Measurements from ENCODE around the gene HNRNPA2B1.
"Not testable (repeated sequence)": the region's sequence is repeated elsewhere in the genome, so short reads cannot be mapped to it uniquely, and the experiment has no call there.

Gene HNRNPA2B1

DNA sequence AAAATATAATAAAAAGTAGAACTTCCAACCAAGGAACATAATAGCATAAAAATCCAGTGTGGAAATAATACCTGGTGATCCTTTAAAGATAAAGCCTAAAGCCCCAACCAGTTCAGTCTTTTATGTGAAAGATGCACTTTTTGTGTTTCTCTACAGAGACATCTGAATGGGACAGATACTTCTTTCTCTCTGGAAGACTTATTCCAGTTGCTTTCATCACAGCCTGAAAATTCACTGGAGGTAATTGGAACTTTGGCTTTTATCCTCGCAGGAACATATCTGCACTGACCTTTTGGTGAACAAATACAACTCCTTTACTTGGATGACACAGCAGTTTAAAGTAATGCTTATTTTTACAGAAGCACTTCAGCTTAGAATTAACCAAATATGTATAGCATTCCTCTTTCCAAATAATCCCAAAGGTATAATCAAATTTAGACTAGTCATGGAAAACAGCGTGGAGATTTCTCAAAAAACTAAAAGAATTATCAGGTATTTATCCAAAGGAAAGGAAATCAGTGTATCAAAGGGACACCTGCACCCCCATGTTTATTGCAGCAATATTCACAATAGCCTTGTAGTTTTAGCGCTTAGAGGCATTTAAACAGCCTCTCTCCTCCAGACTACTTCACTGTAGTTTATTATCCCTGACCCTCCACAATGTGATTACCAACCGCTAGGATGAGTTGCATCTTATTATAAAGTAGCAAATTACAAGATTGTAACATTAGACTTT, 16.8 kb downstream of the HNRNPA2B1 start:
- no peak for DNase-seq

DNA sequence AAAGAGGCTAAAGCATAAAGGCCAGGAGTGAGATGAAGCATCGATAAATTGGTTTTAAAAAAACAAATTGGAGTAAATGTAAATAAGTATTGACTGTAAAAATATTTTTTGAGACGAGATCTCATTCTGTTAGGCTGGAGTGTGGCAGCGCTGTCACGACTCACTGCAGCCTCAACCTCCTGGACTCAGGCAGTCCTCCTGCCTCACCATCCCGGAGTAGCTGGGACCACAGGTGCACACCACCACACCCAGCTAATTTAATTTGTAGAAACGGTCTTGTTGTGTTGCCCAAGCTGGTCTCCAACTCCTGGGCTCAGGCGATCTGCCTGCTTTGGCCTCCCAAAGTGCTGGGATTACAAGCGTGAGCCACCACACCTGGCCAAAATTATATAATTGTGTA, 17.8 kb downstream of the HNRNPA2B1 start:
- no peak for DNase-seq

DNA sequence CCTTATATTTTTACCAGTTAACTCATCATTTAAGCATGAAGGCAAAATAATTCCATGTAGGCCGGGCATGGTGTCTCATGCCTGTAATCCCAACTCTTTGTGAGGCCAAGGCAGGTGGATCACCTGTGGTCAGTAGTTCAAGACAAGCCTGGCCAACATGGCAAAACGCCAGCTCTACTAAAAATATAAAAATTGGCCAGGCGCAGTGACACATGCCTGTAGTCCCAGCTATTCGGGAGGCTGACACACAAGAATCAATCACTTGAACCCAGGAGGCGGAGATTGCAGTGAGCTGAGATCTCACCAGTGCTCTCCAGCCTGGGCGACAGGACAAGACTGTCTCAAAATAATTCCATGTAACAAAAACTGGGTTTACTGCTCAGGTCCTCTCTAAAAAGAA, 18.3 kb downstream of the HNRNPA2B1 start:
- DNase-seq, result no peak

DNA sequence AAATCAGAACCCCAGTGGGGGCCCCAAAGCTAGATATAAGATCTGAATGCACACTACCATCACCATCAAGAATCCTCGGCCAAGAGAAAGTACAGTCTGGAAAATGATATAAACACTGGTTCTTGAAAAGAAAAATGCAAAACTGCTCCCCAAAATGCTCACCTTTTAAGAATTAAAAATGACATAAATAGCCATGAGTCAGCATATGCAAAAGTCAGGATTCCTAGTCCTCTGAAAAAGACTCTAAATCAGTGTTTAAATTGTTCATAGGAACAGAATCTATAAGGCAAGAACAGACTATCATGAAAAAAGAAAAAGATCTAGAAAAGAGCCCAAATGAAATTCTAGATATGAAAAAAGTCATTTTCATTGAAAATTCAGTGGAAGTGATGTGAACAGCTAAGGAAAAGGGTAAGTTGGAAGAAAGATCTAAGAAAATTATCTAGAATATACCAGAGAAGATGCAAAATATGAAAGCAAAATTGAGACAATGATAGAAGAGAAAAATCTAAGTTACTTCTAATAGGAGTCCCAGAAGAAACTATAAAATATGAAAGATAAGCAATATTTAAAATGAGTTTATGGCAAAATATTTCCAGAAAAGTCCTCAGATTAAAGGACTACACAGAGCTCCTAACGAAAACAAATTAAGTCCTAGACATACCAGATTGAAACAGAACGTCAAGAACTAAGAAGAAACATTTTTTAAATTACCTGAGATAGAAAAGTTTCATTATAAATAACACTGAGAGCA, 18.9 kb downstream of the HNRNPA2B1 start:
- DNase-seq, result no peak

DNA sequence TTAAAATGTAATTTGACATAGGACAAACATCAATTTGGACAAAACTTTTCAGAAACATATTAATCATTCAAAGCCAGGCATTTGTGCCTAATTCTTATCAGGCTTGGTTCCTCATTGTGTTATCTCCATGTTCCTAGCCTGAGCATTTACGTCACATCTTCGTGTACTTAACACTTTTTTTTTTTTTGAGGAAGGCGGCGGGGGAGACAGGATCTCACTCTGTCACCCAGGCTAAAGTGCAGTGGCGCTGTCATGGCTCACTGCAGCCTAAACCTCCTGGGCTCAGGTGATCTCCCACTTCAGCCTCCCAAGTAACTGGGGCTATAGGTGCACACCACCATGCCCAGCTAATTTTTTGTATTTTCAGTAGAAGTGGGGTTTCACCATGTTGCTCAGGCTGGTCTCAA, 19.8 kb downstream of the HNRNPA2B1 start:
- DNase-seq, result no peak

DNA sequence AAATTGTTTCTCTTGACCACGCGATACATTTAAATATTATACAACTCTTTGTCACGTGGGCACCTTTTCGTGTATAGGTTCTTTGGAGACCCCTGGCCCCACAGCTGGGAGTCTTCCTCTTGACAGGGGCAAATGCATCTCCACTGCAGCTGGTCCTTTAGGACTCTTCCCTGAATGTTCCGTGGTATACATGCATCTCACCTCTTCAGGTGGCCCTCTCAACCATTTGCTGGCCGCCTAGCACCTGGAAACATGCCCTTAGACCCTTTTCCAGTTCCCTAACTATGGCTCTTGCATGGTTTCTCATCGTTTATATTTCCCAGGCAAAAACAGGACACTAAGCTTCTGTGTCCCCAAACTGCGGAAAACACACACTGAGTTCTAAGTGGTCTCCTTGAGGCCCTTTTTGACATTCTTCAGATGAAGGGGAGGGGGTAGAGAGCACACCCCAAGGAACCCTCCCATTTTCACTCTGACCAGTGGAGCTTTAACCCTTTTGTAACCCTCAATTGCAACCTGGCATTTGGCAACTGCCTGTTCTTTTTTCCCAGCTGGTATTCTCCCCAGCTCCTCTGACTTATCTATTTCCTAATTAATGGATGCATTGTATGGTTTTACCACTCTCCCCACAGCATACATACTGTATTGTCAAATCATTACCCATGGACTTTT, 20.6 kb downstream of the HNRNPA2B1 start:
- no peak for DNase-seq

DNA sequence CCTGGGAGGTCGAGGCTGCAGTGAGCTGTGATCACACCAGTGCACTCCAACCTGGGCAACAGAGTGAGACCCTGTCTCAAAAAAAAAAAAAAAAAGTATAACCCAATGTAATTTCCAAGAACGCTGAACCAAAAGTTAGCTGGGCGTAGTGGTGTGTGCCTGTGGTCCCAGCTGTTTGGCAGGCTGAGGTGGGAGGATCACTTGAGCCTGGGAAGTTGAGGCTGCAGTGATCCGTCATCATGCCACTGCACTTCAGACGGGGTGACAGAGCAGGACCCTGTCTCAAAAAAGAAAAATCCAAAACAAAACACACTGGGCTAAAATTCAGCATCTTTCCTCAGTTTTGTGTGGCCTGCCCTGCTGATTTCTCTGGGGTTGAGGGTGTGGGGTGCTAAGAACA, 21.1 kb downstream of the HNRNPA2B1 start:
- DNase-seq, result no peak

DNA sequence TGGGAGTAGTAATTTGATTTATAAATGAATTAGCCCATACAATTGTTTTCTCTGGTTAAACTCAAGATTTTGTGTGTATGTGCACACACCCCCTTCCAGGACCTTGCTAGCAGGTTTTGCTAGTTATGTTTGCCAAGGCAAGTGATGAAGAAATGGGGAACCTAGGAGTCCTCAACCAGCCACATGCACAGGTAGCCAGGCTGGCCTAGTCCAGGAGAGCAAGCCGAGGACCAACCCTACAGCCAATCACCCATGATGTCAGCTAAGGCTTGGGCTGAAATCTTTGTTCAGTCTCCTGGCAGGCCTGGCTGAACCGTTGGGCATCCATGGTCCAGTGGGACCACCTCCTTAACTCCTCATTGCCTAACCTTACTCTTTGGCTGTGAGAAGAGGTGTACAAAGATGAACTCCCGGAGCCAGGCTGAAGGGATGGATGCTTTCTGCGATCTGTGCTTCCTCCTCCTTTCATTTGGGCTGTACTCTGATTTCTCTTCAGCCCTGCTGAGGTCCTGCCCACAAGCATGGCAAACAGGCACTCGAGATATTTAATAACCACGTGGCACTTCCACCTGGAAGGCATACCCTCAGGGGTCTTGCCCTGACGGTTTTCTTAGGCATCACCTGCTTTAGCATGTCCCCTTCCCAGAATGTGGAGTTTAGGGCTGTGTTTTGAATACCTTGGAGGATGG, 22.1 kb downstream of the HNRNPA2B1 start:
- DNase-seq, result no peak

DNA sequence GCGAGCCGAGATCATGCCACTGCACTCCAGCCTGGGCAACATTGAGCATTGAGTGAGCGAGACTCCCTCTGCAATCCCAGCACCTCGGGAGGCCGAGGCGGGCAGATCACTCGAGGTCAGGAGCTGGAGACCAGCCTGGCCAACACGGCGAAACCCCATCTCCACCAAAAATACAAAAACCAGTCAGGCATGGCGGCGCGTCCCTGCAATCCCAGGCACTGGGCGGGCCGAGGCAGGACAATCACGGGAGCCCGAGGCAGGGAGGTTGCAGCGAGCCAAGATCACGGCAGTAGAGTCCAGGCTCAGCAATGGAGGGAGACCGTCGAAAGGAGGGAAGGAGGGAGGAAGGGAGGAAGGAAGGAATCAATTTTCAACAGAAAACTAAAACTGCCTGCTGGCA, 23.3 kb downstream of the HNRNPA2B1 start:
- DNase-seq, result not testable (repeated sequence)

DNA sequence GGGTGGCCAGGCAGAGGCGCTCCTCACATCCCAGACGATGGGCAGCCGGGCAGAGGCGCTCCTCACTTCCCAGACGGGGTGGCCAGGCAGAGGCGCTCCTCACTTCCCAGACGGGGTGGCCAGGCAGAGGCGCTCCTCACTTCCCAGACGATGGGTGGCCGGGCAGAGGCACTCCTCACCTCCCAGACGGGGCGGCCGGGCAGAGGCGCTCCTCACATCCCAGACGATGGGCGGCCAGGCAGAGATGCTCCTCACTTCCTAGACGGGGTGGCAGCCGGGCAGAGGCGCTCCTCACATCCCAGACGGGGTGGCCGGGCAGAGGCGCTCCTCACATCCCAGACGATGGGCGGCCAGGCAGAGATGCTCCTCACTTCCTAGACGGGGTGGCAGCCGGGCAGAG, 23.9 kb downstream of the HNRNPA2B1 start:
- DNase-seq, result not testable (repeated sequence)

DNA sequence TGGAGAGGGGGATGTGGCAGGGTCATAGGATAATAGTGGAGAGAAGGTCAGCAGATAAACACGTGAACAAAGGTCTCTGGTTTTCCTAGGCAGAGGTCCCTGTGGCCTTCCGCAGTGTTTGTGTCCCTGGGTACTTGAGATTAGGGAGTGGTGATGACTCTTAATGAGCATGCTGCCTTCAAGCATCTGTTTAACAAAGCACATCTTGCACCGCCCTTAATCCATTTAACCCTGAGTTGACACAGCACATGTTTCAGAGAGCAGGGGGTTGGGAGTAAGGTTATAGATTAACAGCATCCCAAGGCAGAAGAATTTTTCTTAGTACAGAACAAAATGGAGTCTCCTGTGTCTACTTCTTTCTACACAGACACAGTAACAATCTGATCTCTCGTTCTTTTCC, 24.6 kb downstream of the HNRNPA2B1 start:
- DNase-seq, result not testable (repeated sequence)

DNA sequence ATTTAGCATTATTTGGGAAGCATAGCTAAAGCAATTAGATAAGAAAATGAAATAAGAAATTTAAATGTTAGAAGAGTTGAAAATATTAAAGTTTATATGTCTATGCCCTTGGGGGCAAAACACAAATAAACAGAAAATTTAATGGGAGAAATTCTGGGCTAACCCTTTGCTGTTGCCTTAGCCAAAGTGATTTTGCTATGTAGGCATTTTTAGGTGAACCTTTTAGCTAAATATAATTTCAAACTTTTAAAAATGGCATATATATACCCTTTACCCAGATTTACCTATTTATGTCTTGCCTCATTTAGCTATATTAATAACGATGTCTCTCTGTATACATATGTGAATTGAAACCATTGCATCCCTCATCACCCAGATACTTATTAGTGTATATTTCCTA, 28.5 kb downstream of the HNRNPA2B1 start:
- DNase-seq, result no peak

DNA sequence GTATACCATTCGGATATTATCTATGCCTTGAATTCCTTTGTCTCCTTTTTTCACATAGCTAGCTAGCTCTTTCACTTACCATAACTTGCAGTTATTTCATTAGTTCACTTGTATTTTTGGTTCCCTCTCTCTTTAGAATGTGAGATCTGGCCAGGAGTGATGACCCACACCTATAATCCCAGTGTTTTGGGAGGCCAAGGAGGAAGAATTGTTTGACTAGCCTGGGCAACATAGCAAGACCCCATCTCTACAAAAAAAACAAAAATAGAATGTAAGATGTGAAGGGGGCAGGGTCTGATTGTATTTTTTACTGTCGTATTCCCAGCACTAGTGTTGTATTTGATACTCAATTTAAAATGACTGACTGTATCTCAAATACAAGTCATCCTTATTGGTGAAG, 28.9 kb downstream of the HNRNPA2B1 start:
- no peak for DNase-seq

DNA sequence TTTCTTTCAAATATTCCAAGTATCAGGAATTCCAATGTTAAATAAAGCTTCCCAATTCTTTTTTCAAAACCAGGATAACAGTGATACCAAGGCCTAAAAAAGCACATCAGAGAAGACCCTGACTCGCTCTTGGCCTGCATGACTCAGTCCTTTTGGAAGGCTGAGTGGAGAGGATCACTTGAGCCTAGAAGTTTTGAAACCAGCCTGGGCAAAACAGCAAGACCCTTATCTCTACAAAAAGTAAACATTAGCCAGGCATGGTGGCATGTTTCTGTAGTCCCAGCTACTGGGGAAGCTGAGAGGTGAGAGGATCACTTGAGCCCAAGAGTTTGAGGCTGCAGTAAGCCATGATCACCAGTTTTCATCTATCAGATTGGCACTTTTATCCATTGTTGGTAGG, 29.9 kb downstream of the HNRNPA2B1 start:
- DNase-seq, result no peak

DNA sequence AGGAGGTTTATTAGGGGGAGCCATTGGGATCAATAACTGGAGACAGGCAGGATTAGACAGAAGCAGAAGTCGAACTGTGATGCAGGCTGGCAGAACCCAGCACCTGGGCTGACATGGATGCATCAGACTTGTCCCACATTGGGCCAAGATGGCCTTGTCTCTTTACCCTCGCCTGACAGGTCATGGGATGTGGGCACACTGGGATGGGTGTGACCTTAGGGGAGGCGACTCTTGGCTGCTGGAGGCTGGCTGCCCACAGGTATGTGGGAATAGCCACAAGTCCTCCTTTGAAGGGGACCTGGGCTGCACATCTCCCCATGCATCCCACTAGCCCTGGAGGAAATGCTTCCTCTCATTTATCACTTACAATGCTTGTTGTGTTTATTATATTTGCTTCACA, 31.3 kb downstream of the HNRNPA2B1 start:
- DNase-seq, result no peak

DNA sequence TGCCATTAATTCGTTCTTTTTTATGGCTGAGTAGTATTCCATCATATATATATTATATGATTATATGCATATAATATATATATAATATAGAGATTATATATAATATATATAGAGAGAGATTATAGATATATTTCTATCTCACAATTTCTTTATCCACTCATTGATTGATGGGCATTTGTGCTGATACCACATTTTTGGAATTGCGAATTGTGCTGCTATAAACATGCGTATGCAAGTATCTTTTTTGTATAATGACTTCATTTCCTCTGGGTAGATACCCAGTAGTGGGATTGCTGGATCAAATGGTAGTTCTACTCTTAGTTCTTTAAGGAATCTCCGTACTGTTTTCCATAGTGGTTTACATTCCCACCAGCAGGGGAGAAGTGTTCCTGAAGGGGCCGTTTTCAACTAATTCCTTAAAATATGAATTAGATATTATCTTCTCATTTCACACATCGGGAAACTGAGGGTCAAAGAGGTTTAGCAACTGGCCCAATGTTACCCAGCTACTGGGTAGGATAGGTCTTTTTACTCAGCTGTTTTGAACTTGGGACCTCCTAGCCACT, 32.0 kb downstream of the HNRNPA2B1 start:
- DNase-seq, result no peak

DNA sequence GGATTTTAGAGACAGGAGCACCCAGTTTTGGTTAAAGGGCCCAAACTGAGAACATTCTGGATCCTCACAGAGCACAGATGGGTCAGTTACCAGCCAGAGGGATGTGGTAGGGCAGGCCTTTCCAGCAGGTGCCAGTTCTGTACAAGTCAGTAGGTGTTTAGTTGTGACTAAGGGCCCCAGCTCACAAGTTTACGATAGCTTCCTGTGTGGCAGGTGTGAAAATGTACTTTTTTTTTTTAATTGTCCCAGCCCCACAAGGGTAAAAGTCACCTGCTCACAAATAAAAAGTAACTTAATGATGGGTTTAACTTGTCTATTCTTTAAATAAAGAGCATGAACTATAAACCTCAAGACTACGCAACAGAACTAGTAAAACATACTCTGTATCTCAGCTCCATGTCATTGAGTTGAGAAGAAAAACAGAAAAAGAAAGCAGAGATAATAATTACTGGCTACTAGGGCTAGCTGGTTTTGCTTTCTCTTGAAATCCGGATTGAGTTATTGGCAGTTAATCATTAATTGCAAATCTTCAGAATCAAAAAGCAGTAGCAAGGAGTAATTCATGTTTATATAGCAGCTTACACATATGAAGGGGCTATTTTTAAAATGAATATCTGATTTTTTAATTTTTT, 33.1 kb downstream of the HNRNPA2B1 start:
- DNase-seq, result no peak

DNA sequence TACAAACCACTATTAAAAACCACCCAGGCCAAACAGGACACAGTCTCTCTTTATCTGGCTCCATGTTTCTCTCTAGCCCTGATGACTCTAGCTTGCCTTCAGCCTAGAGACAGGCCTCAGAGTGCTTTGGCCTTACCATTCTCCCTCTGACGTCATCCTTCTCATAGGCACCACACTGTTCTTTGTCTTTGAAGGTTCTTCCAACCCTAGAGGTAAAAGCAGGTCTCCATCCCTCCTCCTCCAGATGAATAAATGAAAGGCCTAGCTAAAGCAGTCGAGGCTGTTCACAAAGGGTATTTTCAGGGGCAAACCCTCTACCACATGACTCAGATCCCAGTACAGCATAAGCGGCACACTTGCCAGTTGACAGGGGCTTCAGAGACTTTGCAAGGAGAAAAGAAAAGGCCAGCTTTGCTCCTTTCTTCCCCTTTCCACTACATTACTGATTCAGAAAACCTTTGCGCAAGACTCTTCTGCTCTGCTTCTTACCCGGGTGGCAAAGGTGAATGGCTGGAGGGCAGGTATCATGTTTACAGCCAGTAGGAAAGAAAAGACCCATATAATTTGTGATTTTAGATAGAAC, 33.8 kb downstream of the HNRNPA2B1 start:
- no peak for DNase-seq

DNA sequence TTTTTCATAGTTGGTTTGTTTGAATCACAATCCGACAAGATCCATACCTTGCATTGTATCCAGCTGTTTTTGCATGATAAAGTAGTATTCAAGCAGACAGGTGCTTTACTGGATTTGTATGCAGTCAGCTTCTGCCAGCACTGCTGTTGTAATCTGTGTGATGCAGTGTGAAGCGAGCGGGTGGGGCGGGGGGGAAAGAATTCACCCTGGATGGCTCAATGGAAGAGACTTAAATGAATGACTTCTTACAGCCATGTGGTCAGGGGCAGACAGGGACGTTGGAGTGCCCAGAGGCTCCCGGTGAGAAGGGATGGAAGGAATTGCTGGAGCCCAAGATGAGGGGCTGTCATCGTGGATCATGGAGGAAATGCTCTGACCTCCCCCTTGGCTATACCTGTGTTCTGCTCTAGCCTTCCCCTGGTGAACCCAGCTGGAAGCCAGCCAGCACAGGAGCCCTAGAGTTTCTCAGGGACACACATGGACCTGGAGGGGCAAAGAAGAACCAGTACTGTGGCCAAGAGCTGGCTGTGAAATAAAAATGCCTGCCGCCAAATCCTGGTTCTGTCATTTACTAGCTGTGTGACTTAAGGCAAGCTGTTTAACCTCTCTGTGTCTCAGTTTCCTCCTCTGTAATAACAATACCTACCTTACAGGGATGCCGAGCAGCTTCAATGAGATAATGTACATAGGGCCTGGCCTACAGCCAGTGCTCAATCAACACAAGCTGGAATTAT, 34.4 kb downstream of the HNRNPA2B1 start:
- DNase-seq, result no peak

DNA sequence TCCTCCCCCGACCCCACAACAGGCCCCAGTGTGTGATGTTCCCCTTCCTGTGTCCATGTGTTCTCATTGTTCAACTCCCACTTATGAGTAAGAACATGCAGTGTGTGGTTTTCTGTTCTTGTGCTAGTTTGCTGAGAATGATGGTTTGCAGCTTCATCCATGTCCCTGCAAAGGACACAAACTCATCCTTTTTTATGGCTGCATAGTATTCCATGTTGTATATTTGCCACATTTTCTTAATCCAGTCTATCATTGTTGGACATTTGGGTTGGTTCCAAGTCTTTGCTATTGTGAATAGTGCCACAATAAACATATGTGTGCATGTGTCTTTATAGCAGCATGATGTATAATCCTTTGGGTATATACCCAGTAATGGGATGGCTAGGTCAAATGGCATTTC, 36.7 kb downstream of the HNRNPA2B1 start:
- DNase-seq, result not testable (repeated sequence)

DNA sequence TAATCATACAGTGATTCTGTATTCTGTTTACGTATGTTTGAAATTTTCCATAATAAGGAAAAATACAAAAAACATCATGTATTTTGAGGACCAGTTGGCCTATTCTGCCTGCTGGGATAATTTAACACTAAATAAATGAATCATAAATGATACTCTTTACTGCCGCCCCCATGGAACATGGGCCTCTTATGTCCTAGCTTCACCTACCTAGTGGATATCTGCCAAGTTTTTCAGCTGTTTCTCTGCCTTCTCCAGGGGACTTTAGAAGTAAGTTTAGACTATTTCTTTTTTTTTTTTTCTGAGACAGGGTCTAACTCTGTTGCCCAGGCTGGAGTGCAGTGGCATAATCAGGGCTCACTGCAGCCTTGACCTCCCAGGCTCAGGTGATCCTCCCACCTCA, 38.1 kb downstream of the HNRNPA2B1 start:
- DNase-seq, result no peak
